Endothelial cell (in vitro differentiated cells): ENCODE measurements around the gene MACROD2. TPM values are rescaled to one million over a fixed set of nuclear protein-coding genes. Genes with fewer than 3 reads are reported as not detected.
"Not testable (repeated sequence)": the region's sequence is repeated elsewhere in the genome, so short reads cannot be mapped to it uniquely, and the experiment has no call there.

Experiments
- DNase-seq: peaks from one replicate; pipeline ENCODE4 v3.0.0; 2021; ENCODE audit warnings: low spot score
- H3K27ac Mint-ChIP-seq: one replicate; pipeline ENCODE4 v1.8.0; 2021; ENCODE audit warnings: mixed read lengths, inconsistent platforms; ENCODE audit not compliant: unreplicated experiment
- H3K27me3 Mint-ChIP-seq: one replicate; pipeline ENCODE4 v1.8.0; 2021; ENCODE audit warnings: mild to moderate bottlenecking, moderate library complexity, mixed read lengths, inconsistent platforms; ENCODE audit not compliant: unreplicated experiment
- H3K36me3 Mint-ChIP-seq: one replicate; pipeline ENCODE4 v1.8.0; 2021; ENCODE audit warnings: mild to moderate bottlenecking, low read depth, mixed read lengths, inconsistent platforms; ENCODE audit not compliant: unreplicated experiment
- H3K4me1 Mint-ChIP-seq: one replicate; pipeline ENCODE4 v1.8.0; 2021; ENCODE audit warnings: mild to moderate bottlenecking, mixed read lengths, inconsistent platforms; ENCODE audit not compliant: unreplicated experiment
- H3K4me3 Mint-ChIP-seq: one replicate; pipeline ENCODE4 v1.8.0; 2021; ENCODE audit warnings: mild to moderate bottlenecking, mixed read lengths, inconsistent platforms; ENCODE audit not compliant: unreplicated experiment
- H3K9me3 Mint-ChIP-seq: one replicate; pipeline ENCODE4 v1.8.0; 2021; ENCODE audit warnings: mixed read lengths, inconsistent platforms; ENCODE audit not compliant: unreplicated experiment
- total RNA-seq: library from RNA; stranded (reverse); fragmentation: NEBNext Ultra II Directional; extraction: Animal tissue kit (Norgen Biotek cat#: 25700); gene quantifications from one replicate; pipeline ENCODE4 v1.2.1, GENCODE V29; 2021; ENCODE audit not compliant: unreplicated experiment
- TF ChIP-seq, protein P1 (sequence below): fragments of 200-600 bp; sonication (generic); IDR thresholded peaks from one replicate; pipeline ENCODE4 v1.5.0; 2021; ENCODE audit warnings: antibody characterized with exemption; ENCODE audit not compliant: unreplicated experiment

MACROD2 gene
- total RNA-seq, 1 donor from 2014 or later = 6.4 TPM

DNA sequence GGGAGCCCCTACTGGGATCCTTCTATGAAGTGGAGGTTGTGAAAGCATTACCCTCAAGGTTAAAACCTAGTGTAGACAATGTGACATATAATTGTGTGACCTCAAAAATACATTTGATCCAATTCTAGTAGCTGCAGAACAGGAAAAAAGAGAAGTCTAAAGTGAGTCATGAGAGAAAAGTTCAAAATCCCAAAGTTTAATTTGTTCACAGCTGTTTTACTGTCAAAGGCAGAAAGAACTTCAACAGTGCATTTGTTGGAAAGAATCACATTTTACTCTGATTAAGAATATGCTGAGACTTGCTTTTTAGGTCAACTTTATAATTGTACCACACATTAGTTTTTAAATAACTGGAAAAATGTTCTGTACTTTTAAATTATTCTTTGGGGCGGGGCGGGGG lies 1369.5 kb downstream of the MACROD2 start:
- Mint-ChIP-seq H3K9me3 (no peaks in the 10 kb centered on the region), H3K27me3 (no peaks in the 10 kb centered on the region), H3K4me1 (peaks cover 7% of the 10 kb centered on the region), H3K4me3 (no peak overlapping the region), H3K27ac (no peak overlapping the region), H3K36me3 (no peaks in the 10 kb centered on the region)
- DNase-seq = no peak
- TF ChIP-seq, protein P1, sequence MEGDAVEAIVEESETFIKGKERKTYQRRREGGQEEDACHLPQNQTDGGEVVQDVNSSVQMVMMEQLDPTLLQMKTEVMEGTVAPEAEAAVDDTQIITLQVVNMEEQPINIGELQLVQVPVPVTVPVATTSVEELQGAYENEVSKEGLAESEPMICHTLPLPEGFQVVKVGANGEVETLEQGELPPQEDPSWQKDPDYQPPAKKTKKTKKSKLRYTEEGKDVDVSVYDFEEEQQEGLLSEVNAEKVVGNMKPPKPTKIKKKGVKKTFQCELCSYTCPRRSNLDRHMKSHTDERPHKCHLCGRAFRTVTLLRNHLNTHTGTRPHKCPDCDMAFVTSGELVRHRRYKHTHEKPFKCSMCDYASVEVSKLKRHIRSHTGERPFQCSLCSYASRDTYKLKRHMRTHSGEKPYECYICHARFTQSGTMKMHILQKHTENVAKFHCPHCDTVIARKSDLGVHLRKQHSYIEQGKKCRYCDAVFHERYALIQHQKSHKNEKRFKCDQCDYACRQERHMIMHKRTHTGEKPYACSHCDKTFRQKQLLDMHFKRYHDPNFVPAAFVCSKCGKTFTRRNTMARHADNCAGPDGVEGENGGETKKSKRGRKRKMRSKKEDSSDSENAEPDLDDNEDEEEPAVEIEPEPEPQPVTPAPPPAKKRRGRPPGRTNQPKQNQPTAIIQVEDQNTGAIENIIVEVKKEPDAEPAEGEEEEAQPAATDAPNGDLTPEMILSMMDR = no peak

DNA sequence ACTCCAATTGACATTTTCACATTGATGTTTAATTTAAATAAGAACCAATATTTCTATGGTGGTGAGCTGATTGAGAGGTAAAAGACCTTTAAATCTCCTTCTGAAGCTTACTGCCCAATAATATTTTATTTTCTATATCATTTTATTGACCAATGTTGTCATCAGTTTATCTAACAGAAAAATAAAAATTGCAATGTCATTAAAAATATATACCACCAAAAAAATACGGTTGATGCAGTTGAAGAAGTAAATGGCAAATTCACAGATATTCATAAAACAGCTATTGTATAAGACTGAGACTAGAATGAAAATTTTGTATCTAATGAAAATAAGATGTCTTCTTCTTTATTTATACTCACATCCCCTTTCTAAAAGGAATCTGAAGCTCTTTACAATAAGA lies 1375.1 kb downstream of the MACROD2 start:
- H3K36me3 Mint-ChIP-seq = no peaks in the 10 kb centered on the region
- no peaks in the 10 kb centered on the region for H3K27me3 Mint-ChIP-seq
- no peaks in the 10 kb centered on the region for H3K4me1 Mint-ChIP-seq
- no peak for DNase-seq
- no peaks in the 10 kb centered on the region for H3K9me3 Mint-ChIP-seq
- no peak overlapping the region for H3K27ac Mint-ChIP-seq
- TF ChIP-seq, protein P1 = no peak
- no peak overlapping the region for H3K4me3 Mint-ChIP-seq

DNA sequence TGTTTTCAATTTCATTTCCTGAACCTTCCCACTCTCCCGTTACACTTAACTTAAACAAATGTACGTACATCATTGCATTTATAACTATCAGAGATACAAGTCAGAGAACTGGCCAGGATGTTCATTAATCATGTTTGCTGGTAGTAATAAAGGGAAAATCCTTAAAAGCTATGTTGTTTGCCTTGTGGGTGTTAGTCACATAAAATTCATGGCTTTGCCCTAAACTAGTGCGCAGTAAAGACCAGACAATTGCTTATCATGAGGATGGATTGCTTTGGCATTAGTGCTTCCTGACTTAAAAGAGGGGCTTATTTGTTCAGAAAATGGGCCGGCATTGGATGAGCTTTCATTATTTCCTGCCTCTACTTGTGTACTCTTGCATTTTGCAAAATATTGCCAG lies 1379.4 kb downstream of the MACROD2 start:
- H3K4me3 Mint-ChIP-seq = no peak overlapping the region
- H3K27me3 Mint-ChIP-seq = no peaks in the 10 kb centered on the region
- TF ChIP-seq, protein P1 = no peak
- no peaks in the 10 kb centered on the region for H3K36me3 Mint-ChIP-seq
- no peak overlapping the region for H3K27ac Mint-ChIP-seq
- DNase-seq = no peak
- H3K9me3 Mint-ChIP-seq = no peaks in the 10 kb centered on the region
- no peaks in the 10 kb centered on the region for H3K4me1 Mint-ChIP-seq

DNA sequence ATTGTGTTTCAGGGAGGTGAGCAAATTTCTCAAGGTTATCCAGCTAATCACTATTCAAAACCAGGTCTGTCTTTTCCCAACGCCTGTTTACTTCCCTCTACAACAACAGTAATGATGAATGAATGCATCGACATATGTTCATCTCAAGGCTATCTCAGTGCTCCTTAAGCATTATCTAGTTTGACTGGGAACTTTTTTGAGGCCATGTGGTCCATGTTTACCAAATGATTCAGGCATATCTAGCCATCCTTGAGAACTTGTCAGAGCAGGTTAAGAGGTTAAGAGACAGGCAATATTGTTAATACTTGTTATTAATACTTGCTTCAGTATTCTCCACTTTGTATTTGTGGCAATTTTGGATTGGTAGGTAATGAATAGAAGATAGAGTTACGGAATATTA lies 1380.5 kb downstream of the MACROD2 start:
- H3K9me3 Mint-ChIP-seq = no peaks in the 10 kb centered on the region
- DNase-seq = no peak
- no peaks in the 10 kb centered on the region for H3K4me1 Mint-ChIP-seq
- H3K27ac Mint-ChIP-seq = no peak overlapping the region
- TF ChIP-seq, protein P1 = no peak
- H3K4me3 Mint-ChIP-seq = no peak overlapping the region
- no peaks in the 10 kb centered on the region for H3K36me3 Mint-ChIP-seq
- H3K27me3 Mint-ChIP-seq = no peaks in the 10 kb centered on the region

GRCh38 chr20:15377603-15378002 lies 1382.3 kb downstream of the MACROD2 start:
- H3K27ac Mint-ChIP-seq, H3K4me3 Mint-ChIP-seq, H3K27me3 Mint-ChIP-seq, H3K9me3 Mint-ChIP-seq, H3K4me1 Mint-ChIP-seq, H3K36me3 Mint-ChIP-seq, DNase-seq: not testable (repeated sequence)

DNA sequence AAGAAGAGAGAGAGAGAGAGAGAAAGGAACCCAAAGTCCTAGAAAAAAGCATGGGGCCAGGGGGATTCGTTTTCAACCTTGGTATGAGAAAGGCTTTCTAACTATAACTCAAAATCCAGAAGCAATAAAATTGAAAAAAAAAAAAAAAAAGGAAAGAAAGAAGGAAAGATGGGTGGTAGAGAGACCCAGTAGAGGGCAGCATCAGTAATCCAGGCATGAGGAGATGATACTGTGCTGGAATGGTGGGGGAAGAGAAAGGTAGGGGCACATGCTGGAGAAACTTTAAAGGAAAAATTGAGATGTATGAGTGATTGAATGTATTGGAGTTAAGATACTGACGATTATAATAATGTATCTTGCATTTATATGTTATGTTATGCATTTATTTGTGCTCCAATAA lies 1382.8 kb downstream of the MACROD2 start:
- H3K27ac Mint-ChIP-seq = no peak overlapping the region
- DNase-seq = no peak
- no peak overlapping the region for H3K4me3 Mint-ChIP-seq
- no peaks in the 10 kb centered on the region for H3K9me3 Mint-ChIP-seq
- no peaks in the 10 kb centered on the region for H3K4me1 Mint-ChIP-seq
- TF ChIP-seq, protein P1 = no peak
- no peaks in the 10 kb centered on the region for H3K27me3 Mint-ChIP-seq
- no peaks in the 10 kb centered on the region for H3K36me3 Mint-ChIP-seq
